Measurements from ENCODE around the gene TMEM89.

TMEM89 gene

DNA sequence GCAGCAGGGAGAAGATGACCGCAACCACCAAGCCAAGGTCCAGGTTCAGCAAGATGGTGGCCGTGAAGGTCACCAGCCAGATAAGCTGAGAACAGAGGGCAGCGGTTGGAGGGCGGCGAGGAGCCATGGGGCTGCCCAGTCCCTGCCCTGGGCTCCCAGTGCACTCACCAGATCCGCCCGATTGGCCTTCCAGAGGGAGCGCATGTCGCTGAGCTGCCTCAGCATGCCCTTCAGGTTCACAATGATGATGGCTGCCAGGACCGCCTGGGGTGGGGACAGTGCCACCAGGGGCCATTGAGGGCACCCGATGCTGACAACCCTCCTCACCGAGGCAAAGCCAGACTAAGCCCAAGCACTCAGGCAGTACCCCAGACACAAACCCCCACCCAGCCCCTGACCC, 8.3 kb upstream of the TMEM89 start:
- H3K4me3 ChIP-seq (ENCODE audit: low read depth, low read length) = no peak overlapping the region
- DNase-seq (ENCODE audit: low read depth) = no peak
- TF ChIP-seq, protein P1, sequence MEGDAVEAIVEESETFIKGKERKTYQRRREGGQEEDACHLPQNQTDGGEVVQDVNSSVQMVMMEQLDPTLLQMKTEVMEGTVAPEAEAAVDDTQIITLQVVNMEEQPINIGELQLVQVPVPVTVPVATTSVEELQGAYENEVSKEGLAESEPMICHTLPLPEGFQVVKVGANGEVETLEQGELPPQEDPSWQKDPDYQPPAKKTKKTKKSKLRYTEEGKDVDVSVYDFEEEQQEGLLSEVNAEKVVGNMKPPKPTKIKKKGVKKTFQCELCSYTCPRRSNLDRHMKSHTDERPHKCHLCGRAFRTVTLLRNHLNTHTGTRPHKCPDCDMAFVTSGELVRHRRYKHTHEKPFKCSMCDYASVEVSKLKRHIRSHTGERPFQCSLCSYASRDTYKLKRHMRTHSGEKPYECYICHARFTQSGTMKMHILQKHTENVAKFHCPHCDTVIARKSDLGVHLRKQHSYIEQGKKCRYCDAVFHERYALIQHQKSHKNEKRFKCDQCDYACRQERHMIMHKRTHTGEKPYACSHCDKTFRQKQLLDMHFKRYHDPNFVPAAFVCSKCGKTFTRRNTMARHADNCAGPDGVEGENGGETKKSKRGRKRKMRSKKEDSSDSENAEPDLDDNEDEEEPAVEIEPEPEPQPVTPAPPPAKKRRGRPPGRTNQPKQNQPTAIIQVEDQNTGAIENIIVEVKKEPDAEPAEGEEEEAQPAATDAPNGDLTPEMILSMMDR (IDR thresholded peaks at IDR 0.05; ENCODE audit: insufficient read depth, low read depth, low read length, missing control alignments) = no peak

DNA sequence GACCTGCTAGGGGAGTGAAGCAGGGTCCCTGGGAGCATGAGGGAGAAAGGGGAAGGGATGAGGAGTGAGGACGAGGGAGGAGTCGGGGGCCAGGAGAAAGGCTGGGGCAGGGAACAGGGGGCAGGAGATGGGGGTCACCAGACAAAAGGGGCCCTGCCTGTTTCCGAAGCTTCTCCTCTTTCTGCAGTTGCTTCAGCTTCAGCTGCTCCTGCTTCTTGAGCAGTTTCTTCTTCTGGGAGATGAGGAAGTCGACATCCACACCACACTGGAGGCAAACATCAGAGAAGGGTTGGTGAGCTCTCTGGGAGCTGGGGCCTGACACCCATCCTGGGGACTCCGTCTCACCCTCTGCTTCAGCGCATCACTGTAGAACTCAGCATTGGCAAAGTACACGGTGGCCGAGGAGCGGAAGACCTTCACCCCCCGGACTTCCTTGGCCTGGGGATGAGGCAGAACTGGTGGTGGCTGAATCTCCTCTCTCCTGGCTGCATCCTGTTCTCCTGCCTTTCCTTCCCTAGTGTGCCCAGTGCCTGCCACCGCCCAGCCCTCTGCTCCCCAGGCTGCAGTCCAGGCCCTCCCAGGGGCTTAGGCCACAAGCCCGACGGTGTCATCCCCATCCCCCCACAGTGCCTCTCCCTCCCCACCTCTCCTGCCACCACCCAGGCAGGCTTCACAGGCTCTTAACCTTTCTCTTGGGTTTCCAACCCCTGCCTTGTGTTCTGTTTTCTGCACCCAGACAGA, 6.9 kb upstream of the TMEM89 start:
- TF ChIP-seq, protein P1 (IDR thresholded peaks at IDR 0.05; ENCODE audit: insufficient read depth, low read depth, low read length, missing control alignments) = no peak
- no peak for DNase-seq (ENCODE audit: low read depth)
- no peak overlapping the region for H3K4me3 ChIP-seq (ENCODE audit: low read depth, low read length)

DNA sequence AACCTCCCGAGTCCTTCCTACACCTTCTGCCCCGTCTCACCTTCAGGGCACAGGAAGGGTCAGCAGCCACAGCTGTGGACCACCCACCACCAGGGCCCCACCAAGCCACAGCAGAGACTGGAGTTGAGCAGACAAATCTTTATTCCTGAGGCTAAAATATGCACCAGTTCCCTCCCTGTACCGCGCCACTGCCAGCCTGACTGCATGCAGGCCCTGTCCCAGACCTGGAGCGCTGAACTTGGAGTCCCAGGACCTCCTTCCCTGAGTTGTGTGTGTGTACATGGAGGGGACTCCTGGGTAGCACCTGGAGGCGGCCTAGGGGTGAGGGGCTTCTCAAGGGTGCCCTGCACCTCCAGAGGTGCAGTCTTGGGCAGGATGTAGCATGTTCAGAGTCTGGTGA, 4.0 kb upstream of the TMEM89 start:
- TF ChIP-seq, protein P1 (IDR thresholded peaks at IDR 0.05; ENCODE audit: insufficient read depth, low read depth, low read length, missing control alignments) = no peak
- no peak for DNase-seq (ENCODE audit: low read depth)
- H3K4me3 ChIP-seq (ENCODE audit: low read depth, low read length) = no peak overlapping the region

DNA sequence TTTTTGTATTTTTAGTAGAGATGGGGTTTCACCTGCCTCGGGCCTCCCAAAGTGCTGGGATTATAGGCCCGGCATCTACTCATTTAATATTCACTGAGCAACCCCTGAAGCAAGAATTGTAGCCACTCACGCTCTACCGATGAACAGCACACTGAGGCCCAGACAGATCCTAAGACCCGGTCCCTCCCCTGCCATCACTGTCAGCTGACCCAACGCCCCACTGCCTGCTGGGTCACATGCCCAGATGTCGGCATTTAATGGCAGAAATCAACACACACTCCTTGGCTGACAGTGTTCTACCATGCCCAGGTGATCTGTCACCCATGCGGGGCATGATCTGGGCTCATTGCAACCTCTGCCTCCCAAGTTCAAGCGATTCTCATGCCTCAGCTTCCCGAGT, 3.2 kb upstream of the TMEM89 start:
- TF ChIP-seq, protein P1 (IDR thresholded peaks at IDR 0.05; ENCODE audit: insufficient read depth, low read depth, low read length, missing control alignments) = no peak
- no peak for DNase-seq (ENCODE audit: low read depth)
- no peak overlapping the region for H3K4me3 ChIP-seq (ENCODE audit: low read depth, low read length)

DNA sequence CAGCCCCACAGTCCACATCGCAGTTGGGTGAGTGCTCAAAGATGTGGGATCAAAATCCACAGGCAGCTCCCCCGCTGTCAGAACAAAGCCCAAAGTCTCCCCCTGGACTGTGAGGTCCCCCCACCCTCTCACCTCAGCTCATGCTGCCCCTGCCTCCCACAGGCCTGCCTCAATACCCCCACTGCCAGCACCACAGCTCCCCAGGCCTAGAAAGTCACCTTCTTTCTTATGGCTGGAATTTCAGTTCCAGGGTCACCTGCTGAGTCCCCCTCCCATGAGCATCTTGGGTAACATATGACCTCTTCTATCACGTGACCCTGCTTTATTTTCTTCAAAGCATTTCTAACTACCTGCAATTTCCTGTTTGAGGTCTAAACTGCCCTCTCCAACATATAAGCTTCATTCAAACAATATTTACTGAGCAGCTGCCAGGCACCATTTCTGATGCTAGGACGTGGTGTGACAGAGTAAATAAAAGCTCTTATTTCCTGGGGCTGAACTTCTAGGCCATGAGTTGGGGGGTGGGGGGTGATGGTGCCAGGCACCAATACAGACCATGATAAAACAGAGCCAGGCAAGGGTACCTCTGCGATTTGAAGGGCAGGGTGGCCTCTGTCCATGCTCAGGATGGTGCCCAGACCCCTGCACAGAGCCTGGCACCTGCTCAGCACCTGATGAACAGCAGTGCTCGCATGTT, 2.4 kb upstream of the TMEM89 start:
- no peak overlapping the region for H3K4me3 ChIP-seq (ENCODE audit: low read depth, low read length)
- TF ChIP-seq, protein P1 (IDR thresholded peaks at IDR 0.05; ENCODE audit: insufficient read depth, low read depth, low read length, missing control alignments) = no peak
- DNase-seq (ENCODE audit: low read depth) = no peak

DNA sequence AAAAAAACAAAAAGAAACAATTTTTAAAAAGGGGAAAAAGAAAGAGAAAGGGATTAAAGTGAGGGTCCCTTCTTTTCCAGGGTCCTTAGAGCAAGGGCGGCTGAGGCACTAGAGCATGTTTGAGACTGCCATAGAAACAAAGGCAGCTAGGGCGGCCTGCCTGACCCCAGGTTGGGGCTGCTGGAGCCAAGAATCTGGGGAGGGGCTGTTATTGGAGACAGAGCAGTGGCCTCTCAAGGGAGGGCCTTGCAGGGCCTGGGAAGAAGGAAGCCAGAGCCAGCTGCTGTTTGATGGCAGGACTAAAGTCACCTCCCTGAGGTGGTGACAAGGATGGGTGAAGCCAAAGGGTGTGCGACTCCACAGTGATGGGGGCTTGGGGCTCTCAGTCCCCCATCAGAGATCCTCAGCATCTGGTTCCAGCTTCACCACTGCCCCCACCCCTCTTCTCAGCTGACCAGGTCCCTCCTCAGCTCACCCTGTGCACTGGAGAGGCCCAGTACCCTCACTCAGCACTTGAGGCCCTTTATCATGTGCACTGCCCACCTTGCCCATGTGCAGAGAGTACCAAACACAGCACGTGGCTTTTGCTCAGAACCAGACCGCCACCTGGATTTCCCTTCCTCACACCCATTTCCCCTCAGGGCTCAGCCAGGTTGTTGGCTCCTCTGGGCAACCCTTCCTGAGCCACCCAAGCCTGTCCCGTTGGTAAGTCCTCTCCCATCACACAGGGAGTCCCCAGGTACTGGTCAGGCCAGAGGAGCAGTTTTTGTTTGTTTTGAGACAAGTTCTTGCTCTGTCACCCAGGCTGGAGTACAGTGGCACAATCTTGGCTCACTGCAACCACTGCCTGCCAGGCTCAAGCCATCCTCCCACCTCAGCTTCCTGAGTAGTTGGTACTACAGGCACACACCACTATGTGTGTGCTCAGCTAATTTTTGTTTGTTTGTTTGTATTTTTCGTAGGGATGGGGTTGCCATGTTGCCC, 1.7 kb downstream of the TMEM89 start:
- TF ChIP-seq, protein P1 (IDR thresholded peaks at IDR 0.05; ENCODE audit: insufficient read depth, low read depth, low read length, missing control alignments) = no peak
- no peak for DNase-seq (ENCODE audit: low read depth)
- no peak overlapping the region for H3K4me3 ChIP-seq (ENCODE audit: low read depth, low read length)
